GM18909 (cell line): Measurements from ENCODE around the gene MCC.

ENCODE experiments used
- ATAC-seq: cut with Tn5 transposase; IDR thresholded peaks from one replicate; pipeline ENCODE4 v1.9.1; 2021; ENCODE audit warnings: mild to moderate bottlenecking; ENCODE audit not compliant: unreplicated experiment, poor library complexity

MCC gene

DNA sequence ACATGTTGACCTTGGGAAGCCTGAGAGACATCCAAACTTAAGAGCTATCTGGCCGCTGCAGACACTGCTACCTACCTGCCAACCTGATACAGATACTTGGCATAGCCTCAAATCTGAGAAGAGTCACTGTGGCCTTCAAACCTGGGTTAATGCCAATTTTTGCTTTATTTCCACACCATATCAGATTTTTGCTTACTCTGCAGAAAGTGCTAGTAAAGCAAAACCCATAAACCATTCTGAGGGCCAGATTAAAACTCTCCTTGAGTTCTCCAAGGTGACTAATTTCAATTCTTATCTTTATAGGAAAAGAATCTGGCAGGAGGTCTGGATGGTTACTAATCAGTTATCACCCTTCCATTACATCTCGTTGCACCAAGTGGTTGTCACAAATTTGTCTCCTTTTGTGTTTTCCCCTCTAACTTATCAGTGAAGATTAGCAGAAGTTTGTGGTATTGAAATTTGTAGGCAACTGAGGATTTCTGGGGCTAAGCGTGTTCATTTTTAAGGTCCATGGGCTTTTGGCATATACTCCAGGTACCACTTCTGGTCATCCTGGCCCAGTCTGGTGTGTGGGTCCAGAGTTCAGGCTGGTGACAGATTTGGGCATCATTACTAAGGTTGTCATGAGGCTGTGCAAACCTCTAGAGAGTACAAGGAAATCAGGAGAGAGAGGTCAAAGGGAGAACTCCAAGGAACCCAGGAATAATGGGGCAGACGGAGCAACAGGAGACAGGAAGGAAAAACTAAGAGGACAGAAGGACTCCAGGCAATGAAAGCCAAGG is 231.4 kb downstream of the MCC start:
- no peak for ATAC-seq

DNA sequence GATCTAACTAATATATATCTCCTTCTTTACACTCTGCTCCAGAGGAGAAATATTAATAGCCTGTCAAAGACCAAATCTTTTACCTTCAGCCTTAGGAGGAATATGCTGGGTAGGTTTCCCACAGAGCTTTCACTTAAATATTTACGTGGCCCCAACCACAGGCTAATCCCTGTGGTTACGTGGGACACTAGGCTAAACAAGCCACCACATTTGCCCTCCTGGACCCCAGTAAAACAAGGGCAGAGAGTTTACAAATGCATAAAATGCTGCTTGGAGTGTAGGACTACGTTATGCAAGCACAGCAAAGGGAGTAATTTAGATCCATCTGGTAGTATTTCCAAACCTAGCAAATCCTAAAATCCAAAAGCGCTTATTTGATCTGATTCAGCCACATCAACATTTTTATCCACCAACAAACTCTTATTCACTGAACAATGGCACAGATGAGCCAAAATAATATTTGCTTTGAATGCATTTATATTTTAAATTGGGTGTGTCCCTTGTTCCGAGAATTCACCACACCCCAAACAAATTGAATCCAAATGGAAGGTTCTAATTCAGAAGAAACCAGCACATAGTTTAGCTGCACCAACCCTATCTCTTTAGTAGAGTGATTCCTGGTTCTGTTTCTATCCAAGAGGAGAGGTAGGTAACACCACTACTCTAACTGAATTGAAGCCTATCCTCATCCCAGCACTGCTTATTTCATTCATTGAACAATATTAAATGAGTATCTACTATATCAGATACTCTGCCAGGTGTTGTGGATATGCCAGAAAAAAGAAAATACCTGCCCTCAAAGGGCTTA is 232.5 kb downstream of the MCC start:
- no peak for ATAC-seq

DNA sequence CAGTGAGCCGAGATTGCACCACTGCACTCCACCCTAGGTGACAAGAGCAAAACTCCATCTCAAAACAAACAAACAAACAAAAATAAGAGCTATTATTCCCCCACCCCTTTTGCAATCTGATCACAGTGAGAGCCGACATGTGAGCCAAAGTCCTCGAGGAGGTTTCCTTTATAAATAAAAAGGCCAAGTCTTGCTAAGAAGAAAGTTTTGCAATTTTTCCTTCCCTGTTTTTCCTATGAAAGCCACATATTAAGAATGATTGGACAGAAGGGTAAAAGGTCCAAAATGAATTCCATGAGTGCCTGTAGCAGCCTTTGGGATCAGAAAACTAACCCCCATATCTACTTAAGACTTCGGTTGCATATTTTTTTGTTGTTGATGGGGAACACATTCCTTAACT is 233.1 kb downstream of the MCC start:
- ATAC-seq, result no peak

DNA sequence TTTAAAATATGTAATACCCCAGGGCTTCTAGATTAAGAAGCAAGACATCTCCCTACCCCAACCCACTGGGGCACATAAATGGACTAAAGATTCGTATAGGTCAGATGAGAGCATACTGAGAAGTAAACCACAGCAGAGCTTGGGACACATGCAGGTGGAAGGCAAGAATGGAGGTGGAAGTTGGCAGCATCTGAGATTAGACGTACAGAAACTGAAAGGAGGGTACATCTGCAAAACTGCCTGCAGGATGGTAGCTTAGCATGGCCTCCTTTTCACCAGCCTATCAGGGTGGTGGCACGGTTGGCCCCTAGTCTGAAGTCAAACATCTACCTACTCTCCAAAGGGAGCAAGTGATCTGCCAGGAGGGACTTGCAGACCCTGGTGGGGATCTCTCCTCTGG is 235.2 kb downstream of the MCC start:
- ATAC-seq, result peak; percentile 46

DNA sequence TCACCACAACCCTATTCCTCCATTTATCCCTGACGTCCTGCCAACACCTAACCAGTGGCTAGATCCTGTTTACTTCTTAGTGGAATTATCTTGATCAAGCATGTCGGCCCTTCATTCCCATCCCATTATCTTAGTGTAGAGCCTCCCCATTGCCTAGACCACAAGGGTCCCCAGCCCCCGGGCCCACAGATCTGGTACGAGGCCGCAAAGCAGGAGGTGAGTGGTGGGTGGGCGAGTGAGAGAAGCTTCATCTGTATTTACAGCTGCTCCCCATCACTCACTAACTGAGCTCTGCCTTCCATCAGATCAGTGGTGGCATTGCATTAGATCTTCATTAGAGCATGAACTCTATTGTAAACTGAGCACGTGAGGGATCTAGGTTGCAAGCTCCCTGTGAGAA is 236.2 kb downstream of the MCC start:
- no peak for ATAC-seq

DNA sequence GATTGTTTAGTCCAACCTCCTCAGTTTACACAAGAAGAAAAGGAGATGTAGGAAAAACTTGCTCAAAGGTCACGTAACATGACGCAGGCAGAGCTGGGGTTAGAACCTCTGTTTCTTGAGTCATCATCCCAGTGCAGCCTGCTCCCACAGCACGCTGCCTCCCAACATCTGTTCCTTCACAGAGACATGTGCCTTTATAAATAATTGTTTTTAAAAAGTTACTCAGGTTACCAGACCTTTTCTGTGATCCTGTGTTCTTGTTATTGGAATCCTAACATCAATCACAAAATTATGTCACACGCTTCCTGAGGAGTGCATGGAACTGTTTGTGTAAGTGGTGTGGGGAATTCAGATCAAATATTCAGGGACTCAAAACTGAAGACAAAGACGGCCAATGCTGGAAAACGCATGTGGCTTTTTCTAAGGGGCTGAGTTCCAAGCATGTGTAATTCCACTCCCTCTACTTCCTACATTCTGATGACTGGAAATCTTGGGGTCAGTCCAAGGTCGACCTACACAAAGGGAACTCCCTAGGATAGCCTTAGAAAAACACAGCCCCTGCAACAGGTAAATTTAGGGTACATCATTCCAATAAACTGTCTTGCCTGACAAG is 237.8 kb downstream of the MCC start:
- no peak for ATAC-seq

DNA sequence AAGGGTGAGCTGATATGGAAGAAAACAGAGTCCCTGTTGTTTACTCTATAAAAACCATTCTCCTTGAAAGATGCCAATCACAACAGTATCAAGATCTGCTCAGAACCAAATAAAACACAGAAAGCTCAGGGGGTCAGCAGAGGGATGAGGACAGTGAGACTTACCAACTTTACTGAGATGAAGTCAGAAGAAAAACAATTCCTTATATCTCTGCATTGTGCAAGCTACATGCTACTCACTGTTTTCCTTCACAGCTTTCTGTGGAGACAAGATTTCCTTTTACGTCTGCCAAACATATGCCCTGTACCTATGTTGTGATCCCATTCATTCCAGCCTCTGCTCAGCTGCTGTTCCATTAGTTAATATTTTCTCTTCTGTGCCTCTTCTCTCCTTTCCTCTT is 239.0 kb downstream of the MCC start:
- no peak for ATAC-seq

DNA sequence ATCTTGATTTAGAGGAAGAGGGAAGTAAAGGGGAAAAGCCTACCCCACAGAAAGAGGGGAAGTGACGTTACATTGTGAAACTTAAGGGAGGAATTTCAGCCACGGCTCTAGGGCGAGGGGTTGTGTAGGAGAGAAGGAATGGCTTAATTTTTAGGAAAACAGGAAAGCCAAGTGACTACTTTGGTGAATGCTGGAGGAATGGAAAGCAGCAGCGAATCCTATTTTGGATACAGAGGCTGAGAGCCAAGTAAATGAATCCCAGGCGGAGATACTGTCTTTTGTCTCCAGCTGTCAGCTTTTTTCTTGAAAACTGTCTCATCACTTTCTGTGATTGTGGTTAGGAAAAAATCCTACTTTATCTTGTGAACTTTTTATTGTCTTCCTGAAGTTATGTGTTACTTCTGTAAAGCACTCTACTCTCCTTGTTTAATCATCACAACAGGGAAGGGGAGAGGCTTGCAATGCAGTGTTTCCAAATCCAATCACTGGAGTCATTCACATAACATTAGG is 241.8 kb downstream of the MCC start:
- ATAC-seq, result no peak

DNA sequence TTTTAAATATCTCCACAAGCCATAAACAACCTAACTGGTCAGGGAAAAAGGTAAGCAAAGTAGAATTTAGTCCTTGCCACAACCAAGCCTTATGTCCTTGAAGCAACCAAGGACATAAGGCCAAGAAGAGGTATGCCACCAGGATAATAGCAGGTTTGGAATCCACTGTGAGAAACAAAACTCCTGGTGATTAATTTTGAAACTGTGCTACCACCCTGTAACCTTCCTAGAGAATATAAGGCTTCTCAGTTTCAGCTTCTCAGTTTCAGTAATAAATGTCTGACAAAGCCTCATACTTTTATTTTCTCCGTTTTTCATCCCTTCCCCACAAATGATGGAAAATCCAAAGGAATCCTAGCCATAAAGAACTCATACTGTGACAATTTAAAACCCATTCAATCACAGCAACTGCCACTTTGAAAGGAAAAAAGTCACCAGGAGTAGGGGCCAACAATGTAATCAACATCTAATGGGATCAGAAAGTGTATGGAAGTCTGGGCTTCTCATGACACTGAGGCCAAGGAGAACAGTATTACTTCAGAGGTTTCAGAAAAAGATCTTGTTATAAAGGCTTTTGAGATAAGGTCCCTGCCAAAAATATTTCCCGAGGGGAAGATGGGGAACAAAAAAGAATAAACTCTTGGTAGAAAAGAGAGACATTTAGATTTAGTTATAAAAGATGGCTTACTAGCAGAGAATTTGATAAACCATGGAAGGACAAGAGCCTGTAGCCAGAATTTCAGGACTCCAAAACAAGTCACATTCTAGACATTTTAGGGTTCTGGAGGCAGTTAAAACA is 242.6 kb downstream of the MCC start:
- ATAC-seq, result peak; percentile 37

DNA sequence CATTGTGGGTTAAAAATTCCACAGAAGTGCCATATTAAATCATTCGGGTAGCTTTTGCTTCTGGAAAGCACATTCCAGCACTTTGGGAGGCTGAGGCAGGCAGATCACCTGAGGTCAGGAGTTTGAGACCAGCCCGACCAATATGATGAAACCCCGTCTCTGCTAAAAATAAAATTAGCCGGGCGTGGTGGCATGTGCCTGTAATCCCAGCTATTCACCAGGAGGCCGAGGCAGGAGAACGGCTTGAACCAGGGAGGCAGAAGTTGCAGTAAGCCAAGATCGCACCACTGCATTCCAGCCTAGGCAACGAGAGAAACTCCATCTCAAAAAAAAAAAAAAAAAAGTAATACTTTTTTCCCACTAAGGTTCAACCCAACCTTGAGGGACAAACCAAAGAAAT is 243.3 kb downstream of the MCC start:
- ATAC-seq, result no peak

DNA sequence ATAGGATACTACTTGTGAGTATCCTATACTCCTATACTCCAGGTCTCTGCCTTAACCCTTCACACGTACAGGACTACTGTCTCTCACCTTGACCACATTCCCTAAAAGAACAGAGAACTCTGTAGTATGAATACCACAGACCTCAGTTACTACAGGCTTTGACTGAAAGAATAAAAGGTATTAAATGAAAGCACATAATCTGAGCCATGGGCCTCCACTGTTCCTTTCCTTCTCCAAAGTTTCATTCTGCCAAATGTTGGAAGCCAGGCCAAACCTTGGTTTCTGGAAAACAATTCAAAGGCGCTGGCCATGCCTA is 244.9 kb downstream of the MCC start:
- ATAC-seq, result no peak

DNA sequence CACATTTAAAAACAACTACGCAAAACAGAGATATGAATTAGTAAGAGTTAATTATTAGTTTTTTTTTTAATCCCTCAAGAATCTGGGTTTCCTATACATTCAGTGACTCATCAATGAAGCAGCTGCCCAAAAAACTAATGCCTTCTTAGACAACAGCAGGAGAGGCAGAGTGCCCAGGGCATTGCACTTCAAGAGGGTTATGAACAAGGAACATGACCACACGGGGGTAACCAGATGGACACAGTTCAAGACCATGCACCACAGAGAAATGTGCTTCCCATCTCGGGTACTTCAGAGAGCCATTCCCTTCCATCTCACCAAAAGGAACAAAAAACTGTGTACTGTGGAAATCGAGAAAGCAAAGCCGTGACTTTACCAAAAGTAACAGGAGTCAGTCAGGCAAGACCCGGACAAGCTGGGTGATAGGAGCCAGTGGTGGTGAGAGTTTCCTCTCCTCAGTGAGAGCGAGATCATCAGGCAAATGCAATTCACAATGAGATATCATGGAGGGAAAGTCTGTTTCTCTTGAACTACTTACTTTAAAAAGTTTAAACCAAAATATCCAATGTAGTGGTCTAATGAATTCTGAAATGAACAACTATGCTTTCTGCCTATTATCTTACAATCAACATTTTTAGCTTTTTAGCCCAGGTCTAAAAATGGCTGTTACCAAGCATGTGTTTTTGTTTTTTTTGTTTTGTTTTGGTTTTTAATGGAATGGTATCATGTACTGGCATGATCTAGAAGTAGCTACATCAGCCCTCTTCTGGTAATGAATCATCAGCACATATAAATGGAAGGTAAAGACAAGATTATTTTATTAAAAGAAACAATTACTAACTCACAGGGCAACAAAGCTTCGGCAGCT is 245.5 kb downstream of the MCC start:
- no peak for ATAC-seq

DNA sequence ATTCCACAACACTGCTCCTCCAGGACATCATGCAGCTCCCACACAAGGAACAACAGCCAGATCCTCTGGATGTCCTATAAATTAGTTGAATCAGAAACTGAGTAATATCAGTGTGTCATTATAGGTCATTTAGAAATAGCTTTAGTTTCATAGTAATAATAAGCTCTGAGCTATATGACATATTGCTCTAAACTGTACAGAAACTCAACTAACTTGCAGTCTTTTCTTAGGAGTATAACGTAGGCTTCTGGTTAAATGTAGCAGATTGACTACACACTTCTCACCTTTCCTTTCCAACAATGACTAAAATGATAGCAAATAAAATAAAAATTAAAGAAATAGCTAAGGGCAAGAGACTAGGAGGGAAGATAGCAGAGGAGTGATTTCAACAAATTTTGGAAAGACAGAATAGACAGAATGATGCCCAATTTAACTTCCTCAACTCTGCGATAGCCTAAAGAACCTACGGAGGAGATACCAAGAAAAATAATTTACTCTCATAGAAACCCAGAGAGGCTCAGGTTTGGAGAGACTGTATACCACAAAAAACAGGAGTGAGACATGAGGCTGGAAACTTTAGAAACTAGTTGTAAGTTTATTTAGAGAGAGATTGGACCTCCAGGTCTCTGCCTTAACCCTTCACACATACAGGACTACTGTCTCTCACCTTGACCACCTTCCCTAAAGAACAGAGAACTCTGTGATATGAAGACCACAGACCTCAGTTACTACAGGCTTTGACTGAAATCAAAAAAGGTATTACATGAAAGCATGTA is 247.1 kb downstream of the MCC start:
- ATAC-seq, result peak; percentile 63

DNA sequence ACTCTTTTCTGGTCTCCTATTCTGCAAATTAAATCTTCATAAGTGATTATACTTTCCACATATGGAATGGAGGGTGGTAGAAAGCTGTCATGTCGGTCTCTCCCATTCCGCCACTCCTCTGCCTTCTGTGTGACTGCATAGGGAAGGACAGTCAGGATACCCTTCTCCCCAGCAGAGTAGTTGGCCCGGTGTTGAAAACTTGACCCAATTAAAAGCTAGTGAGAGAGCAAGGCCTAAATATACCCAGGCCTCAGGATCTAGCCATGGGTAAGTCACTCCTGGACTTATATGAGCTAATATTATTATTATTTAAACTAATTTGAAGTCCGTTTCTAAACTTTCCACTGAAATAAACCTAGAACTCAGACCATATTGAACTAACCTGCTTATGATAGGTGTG is 248.2 kb downstream of the MCC start:
- no peak for ATAC-seq

DNA sequence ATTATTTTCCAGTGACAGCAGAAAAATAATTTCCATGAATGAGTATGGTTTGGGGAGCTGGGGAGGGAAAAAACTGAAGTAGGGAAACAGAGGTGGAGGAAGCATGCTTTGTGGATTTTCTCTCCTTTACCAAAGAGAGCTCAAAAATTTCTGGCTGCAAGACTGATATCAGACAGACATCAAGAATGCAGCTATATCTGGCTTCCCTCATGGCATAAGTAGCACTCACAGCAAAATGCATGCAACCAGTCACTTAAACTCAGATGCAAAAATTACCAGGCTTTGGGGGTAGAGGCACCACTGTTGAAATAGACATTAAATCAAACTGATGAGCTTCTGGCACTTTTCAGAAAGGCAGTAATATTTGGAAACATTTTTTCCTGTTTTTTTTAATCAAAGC is 250.4 kb downstream of the MCC start:
- ATAC-seq, result no peak

DNA sequence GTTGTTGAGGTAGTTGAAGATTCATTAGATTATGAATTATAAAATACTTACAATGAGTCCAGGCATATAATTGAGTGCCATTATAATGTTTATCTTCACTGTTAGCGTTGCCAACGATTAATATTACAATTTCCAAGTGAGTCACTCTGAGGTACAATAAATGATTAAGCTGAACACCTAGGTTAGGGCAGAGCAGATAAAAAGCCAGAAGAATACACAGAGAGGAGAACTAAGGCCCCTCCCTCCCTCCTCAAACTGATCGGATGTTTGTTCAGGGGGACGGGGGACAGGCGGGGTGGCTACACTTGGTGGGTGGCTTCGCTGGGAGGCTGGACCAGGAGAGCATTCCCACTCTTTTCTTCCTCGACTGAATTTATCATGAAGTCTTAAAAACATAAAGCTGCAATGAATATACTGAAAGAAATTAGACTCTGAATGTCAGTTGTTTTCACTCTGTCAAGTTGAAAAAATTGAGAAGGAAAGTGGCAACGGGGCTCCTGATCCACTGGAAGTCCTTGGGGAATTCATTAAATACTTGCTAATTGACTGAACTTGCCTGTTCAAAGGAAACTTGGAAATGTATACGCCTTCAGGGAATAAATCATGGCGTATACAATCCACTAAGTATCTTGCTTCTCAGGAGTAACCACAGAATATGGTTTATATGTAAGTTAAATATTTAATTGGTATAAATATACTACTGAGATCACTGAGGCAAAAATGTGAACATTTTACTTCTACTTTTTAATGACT is 251.5 kb downstream of the MCC start:
- no peak for ATAC-seq

DNA sequence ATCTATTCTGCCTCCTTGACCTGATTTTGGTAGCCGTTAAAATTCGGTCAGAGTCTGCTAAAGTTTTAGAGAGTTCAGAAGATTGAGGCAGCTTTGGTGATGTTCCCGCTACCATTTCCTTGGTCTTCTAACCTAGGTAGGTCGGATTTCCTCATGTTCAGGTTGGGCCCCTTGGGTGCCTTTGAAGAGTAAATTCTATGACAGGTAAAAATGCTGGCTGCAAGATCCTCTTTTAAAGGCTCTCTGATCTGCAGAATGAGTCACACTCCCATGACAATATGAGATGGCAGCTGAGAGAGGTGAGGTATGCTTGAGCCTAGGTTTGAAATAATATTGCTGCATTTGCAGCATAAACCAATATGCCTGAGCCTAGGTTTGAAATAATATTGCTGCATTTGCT is 252.4 kb downstream of the MCC start:
- ATAC-seq, result no peak

DNA sequence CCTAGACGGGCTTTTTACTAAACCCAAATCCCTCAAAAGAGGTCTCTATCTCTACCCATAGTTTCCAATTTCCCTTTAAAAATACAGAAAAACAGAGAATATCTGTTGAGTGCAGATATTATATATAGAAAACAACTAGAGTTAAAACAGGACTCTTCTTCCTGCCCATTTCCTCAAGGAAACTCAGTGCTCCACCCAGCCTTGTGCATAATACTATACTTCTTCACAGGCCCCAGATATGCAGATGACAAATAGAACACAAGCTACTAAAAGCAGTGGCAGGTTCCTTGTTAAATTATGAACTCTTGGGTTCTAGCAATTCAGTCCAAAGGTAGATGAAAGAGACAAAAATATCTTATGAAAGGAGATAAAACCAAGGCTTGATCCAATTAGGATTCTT is 253.7 kb downstream of the MCC start:
- no peak for ATAC-seq
